UCSD-AML1 (cell line): Measurements from ENCODE around the gene MIS18A.
"Not testable (repeated sequence)": the region's sequence is repeated elsewhere in the genome, so short reads cannot be mapped to it uniquely, and the experiment has no call there.

Experiments
- DNase-seq: peaks from one replicate; lab custom pipeline; 2025; ENCODE audit not compliant: unreplicated experiment; lab: John Stamatoyannopoulos, UW

The MIS18A gene

DNA sequence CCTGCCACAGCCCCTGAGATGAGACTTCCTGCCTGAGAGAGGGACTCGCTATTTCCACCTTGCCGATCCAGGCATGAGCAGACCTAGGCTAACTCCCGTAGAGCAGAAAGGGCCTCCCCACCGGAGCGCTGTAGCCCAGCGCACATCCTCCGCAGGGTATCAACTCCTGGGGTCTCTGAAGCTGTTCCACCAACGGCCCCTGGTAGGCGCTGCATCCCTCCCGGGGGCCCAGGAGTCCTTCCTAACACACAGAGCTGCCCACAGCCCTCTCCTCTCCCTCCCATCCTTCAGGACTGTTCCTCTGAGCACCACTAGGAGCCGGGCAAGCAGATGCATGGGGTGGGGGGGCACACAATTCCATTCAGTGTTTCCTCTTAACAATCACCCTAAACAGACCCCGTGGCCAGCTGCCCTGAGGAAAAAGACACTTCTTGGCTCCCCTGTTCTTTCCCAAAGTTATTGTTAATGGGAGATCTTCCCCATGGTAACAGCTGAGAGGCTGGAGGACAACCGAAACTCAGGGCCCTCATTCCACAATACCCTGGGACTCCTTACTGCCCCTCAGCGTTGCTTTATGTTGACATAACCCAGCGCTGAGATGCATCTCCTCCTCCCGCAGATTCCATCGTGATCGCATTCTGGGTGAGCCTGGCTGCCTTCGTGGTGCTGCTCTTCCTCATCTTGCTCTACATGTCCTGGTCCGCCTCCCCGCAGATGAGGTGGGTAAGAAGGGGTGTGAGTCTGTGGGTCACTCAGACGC lies 27.4 kb upstream of the MIS18A start:
- no peak for DNase-seq

DNA sequence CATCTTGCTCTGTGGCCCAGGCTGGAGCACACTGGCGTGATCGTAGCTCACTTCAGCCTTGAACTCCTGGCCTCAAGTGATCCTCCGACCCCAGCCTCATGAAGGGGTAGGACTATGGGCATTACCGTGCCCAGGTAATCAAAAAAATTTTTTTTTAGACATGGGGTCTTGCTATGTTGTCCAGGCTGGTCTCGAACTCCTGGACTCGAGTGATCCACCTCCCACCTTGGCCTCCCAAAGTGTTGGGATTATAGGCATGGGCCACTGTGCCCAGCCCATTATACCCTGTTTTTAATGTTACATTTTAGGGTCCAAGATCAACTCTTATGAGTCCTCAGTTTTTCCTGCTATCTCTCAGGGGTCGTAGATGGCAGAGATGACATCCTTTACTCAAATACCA lies 26.1 kb upstream of the MIS18A start:
- no peak for DNase-seq

DNA sequence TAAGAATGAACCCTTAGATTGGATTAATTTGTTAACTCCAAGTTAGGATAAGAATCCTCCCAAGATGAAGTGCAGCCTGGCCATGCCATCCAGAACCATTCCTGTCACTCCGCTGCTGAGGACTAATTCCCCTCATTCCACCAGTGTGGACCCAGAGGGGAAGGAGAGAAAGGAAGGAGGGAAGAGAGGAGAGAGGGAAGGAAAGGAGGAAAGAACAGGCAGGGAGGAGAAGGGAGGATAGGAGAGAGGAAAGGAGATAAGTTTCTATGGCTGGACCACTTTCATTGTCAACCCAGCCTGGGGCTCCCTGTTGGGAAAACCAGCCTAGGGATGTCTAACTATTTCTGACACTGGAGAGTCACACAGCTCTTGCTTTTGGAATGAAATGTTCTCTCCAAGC lies 24.5 kb upstream of the MIS18A start:
- no peak for DNase-seq

DNA sequence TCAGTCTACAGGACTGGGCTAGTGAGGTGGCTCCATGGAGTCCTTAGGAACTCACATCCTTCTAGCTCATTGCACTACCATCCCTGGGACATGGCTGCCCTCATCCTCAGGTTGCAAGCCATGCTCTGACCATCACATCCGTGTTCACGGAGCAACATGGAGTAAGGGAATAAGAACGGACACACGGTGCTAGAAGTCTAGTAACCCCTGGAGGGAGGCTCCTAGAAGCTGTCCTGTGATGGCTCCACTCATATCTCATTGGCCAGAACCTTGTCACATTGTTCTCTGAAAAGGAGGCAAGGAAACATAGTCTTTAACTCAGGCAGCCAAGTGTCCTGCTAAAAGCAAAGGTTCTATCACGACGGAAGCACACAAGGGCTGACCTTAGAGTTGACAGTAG lies 23.7 kb upstream of the MIS18A start:
- DNase-seq, result no peak

DNA sequence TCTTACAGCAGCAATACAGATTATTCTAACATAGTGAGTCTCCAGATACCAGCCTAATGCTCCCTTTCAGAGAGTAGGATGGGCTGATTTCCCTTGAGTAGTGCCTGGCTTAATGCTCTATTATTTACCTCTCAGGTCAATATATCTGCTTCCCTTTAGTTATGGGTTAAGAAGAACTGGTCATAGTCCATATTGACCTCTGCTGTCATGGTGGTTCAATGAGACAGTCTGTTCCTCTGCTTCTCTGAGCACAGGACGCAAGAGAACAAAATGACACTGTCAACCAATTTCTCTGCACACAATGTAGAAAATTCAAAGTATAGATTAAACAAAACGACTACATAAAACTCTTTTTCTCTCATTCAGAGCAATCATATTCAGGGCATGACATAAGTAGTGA lies 22.7 kb upstream of the MIS18A start:
- DNase-seq, result no peak

DNA sequence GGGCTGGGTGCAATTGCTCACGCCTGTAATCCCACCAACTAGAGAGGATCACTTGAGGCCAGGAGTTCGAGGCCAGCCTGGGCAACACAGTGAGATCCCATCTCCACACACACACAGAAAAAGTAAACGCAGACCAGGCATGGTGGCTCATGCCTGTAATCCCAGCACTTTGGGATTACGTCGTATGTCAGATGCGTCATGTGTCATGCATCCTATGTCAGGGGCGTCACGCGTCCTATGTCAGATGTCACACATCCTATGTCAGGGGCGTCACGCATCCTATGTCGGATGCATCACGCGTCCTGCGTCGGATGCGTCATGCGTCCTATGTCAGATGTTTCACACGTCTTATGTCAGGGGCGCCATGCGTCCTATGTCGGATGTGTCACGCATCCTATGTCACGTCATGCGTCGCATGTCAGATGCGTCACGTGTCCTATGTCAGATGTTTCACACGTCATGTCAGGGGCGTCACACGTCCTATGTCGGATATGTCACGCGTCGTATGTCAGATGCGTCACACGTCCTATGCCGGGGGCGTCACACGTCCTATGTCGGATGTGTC lies 21.4 kb upstream of the MIS18A start:
- DNase-seq, result no peak

DNA sequence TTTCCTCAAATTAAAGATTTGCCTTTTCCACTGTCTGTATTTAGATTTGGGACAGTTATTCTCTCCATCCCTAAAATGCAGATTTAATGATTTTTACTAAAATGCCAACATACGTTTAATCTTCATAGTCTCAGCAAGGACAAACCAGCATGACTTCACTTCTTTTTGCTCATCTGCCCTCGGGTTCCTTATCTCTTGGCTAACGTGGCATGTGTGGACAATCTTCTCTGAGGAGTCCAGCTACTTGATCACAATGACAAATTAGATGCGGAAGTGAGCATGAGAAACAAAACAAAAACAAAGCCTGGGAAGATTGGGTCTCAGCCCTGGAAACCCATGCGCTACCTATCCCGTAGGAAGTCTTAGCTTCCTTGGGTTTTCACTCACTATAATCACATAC lies 20.8 kb upstream of the MIS18A start:
- DNase-seq, result no peak

DNA sequence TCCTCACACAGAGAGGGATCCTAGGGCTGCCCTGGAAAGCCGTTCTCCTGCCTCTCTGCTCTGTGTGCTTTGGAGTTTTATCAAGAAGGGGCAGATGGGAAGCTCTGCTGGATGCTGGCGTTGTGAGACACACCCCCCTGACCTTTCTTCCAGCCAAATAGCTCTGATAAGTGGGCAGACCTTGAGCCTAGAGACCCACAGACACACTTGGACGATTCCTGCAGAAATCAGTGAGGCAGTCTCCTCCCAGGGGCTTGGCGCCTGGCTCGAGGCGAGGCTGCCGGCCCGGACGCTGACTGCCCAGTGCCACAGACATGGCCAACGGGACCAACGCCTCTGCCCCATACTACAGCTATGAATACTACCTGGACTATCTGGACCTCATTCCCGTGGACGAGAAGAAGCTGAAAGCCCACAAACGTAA lies 19.8 kb upstream of the MIS18A start, which contains the start of gene MRAP:
MRAP (plus strand) TSS at position 198 of the 424 bp plus-strand sequence; CDS start at position 315, 117 bp downstream.
- no peak for DNase-seq

DNA sequence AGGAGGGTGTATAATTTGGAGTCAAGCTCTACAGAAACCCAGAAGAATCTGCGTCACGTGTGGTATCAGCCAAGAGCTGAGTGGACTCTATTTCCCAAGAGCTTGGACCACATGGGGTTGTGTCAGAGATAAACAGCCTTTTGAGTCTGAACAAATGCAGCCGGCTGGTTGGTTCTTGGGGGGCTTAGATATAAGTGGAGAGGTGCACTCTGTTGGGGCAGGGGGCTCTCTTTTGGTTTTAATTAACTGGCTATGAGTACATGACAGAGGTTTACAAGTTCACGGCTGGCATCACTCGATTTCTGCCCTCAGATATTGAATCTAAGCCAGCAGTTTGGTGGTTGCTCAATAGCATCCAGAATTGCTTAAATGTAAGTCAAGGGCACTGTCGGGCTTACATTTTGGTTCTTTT lies 19.3 kb upstream of the MIS18A start:
- no peak for DNase-seq

DNA sequence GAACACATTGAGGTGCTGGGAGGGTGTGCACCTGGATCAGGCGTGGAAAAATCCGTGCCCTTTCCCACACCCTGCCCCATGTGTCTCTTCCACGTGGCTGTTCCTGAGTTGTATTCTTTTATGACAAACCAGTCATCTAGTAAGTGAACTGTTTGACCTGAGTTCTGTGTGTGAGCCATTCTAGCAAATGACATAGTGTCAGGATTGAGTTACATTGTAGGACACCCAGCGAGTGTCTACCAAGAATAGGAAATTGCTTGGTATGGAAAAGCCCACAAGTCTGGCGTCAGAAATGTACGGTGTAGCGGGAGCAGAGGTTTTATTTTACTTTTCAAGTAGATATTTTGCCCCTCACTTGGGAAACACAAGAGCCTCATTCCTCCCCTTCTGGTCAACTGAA lies 18.6 kb upstream of the MIS18A start:
- DNase-seq, result no peak

DNA sequence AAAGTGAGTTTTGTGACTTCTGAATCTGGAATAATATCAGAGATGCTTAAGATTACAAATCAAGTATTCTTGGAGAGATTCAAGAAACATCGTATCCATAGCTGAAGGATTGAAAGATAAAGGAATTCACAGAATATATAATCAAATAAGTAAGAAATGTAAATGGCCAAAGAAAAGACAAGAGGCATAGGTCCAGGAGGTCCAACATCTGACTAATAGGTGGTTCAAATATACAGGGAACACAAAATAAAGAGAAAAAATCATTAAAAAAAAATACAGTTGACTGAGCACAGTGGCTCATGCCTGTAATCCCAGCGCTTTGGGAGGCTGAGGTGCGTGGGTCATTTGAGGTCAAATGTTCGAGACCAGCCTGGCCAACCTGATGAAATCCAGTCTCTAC lies 6.6 kb upstream of the MIS18A start:
- DNase-seq, result no peak

DNA sequence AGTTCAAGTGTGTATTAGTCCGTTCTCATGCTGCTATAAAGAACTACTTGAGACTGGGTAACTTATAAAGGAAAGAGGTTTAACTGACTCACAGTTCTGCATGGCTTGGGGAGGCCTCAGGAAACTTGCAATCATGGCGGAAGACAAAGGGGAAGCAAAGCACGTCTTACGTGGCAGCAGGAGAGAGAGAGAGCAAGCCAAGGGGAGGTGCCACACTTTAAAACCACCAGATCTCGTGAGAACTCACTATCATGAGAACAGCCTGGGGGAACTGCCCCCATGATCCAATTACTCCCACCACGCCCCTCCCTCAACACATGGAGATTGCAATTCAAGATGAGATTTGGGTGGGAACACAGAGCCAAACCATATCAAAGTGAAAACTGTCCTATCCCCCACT lies 4.1 kb upstream of the MIS18A start:
- DNase-seq, result no peak

DNA sequence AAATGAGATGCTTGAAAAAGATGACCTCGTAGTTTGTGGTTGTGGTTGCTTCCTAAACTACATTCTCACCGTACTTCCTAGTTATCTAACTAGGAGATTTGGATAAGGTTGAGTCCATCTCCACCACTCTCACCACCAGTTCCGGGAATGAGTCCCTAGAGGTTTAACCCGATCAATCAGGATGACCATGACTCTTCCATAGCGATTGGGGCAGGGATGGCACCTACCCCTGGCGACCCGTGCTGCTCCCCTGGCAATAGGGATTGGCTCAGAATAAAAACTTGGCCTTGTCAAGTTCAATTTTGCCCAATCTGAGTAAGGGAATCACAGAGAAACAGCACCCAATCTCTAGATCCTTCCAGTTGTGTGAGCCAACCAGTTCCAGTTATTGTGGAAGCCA lies 2.7 kb upstream of the MIS18A start:
- DNase-seq, result no peak

DNA sequence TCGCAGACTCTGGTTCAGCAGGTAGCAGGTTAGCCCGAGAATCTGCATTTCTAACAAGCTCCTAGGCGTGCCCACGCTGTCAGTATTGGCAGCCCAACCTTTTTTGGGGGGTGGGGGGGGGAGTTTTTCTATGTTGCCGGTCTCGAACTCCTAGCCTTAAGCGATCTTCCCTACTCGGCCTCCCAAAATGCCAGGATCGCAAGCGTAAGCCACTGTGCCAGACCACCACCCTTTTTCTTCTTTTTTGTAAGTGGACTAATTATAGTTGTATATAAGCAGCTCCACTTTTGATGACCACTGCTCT lies 480 bp upstream of the MIS18A start:
- DNase-seq, result no peak

DNA sequence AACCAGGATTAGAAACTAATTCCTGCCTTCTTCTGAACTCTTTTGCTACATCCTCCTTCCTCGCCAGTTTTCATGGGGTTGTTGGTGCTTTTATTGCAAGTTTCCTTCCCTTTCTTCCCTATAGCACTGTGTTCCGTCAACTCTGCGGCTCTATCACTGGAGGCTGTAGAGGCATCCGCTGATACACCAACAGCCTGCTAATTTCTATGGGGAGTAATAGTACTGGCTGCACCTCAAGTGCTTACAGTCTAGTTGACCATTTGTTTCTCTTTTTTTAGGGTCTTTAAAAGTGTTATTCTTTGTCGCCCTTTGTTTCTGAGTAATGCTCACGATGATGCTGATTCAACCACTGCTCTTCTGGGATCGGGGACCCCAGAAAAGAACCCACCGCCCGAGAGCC lies 746 bp downstream of the MIS18A start:
- no peak for DNase-seq

DNA sequence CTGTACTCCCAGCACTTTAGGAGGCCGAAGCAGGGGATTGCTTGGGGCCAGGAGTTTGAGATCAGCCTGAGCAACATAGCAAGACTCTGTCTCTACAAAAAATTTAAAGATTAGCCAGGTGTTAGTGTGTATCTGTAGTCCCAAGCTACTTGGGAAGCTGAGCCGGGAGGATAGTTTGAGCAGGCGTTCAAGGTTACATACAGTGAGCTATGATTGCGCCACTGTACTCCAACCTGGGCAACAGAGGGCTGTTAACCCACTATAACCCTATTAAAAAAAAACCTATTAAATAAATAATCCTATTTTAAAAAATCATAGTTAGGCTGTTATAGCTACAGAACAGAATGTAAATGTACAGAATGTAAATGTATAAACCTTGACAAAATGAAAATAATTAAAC lies 2.2 kb downstream of the MIS18A start:
- DNase-seq, result no peak

DNA sequence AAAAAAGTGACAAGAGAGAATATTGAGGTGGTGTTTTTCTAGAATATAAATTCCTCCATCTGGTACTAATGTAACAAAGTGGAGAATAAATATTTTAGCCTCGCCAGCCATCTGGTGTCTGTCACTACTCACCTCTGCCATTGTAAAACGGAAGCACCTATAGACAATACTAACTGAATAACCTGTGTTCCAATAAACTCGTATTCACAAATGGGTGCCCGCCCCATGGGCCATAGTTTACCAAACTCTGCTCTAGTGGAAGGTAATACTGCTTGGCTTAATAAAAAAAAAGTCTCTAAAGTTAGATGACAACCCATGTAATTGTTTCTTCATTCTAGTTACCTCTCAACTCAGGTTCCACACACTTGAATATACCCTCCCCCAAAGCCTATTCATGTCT lies 8.1 kb downstream of the MIS18A start:
- DNase-seq, result no peak

DNA sequence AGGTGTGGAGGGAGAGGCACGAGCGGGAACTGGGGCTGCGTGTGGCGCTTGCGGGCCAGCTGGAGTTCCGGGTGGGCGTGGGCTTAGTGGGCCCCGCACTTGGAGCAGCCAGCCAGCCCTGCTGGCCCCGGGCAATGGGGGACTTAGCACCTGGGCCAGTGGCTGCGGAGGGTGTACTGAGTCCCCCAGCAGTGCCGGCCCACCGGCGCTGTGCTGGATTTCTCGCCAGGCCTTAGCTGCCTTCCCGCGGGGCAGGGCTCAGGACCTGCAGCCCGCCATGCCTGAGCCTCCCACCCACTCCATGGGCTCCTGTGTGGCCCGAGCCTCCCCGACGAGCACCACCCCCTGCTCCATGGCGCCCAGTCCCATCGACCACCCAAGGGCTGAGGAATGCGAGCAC lies 13.5 kb downstream of the MIS18A start:
- not testable (repeated sequence) for DNase-seq

DNA sequence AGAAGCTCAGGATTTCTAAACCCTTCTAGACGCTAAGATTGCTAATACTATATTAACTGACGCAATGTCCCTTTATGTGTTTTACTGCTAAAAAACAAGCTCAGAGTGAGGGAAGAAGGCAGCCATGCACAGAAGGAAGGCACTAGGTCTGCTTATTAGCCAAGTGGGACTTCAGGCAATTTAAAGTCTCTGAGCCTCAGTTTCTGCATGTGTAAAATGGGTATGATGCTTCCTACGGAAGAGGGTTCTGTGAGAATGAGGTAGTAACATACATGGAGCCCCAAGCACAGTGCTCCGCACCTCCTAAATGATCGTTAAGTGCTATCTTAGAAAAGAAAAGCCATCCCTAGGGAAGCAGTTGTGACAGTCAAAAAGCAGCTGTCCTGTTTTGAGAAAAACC lies 16.9 kb downstream of the MIS18A start:
- no peak for DNase-seq

DNA sequence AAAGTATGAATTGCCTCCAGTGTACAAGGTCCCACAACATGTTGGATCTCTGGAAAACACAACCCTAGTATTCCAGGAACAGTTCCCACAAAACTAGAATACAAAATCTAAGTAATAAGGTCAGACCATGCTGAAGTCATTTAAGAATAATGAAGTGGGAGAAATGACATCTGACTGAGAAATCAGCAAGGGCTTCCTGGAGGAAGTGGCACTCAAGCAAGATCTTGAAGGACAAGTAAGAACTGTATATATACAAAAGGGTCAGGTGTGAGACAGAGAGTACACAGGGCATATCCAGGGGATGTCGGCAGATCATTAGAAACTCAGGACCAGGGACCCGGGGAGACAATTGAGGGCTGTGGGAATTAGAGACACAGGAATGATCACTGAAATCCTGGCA lies 18.7 kb downstream of the MIS18A start:
- DNase-seq, result no peak

DNA sequence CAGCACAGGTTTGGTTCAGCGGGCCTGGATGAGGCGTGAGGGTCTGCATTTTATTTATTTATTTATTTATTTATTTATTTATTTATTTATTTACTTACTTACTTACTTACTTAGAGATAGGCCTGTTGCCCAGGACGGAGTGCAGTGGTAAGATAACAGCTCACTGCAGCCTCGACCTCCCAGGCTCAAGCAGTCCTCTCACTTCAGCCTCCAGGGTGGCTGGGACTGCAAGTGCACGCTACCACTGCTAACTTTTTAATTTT lies 20.1 kb downstream of the MIS18A start:
- DNase-seq, result not testable (repeated sequence)

DNA sequence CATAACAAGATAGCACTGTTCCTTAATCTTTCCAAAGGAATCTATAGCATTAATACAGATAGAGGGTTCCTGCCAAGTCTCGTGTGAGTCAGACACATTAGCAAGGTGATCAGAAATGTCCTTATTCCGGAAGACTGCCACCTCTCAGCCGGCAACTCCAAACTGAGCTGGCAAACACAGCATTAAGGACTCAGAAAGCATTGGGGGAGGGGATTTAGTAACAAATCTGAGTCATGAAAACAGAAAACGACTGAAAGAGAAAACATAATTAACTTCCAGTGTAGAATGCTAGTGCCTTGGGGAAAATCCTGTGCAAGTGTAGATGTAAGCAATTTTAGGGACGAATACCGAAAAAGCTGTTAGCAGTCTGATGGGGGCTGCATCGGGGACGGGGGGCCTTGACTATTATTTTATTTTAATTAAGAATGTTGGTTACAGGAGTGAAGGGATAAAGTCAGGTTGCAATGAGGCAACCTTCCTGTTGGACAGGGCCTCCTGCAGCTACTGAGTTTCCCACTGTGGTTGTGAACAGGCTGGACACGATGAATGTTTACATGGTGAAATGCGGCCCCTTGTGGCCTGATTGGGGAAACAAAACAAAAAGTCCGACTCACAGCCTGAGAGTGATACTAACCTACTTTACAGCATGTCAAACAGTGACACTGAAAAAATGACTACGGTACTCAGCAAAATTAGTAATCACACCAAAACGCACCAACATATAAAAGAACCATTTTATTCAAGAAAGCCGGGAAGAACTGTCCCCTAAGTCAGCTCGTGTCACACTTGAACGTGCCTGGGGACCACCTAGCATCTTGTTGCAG lies 20.7 kb downstream of the MIS18A start:
- DNase-seq, result peak; percentile 47
